Right cardiac atrium (tissue), 5 donors: ENCODE measurements around the gene POLA1. TPM values are rescaled to one million over a fixed set of nuclear protein-coding genes. Genes with fewer than 3 reads are reported as not detected.
"Not testable (repeated sequence)": the region's sequence is repeated elsewhere in the genome, so short reads cannot be mapped to it uniquely, and the experiment has no call there.

ENCODE experiments used
- ATAC-seq, 2 donors: fragments of 200-7000 bp; cut with Tn5 transposase; one replicate each; pipeline versions ENCODE4 v1.8.0 to v1.9.1; 2020; ENCODE audit warnings: moderate library complexity in 2 of 2, mild to moderate bottlenecking in 1 of 2
- DNase-seq, 3 donors: peaks; one replicate each; pipeline ENCODE4 v3.0.0-alpha.2; 2020
- H3K27ac ChIP-seq: one replicate; pipeline ENCODE4 v1.5.1; 2013; ENCODE audit warnings: mild to moderate bottlenecking, low read length, control low read depth, moderate library complexity
- H3K27me3 ChIP-seq: one replicate; pipeline ENCODE4 v1.6.1; 2013; ENCODE audit not compliant: control insufficient read depth, insufficient read depth
- H3K4me1 ChIP-seq: one replicate; pipeline ENCODE4 v1.6.1; 2013; ENCODE audit warnings: low read length; ENCODE audit not compliant: control insufficient read depth, insufficient read depth
- H3K4me3 ChIP-seq: one replicate; pipeline ENCODE4 v1.5.1; 2013; ENCODE audit warnings: low read length, control low read depth
- H3K9me3 ChIP-seq: one replicate; pipeline ENCODE4 v1.6.1; 2013; ENCODE audit warnings: low read length; ENCODE audit not compliant: control insufficient read depth
- WGBS: extraction: QIAGEN DNeasy Blood & Tissue Kit; methylation state at CpG from one replicate; pipeline ENCODE4 v1.1.7; 2013; 5-methylcytosine and 5-hydroxymethylcytosine counted together
- intact Hi-C, 4 donors: fragments of 100-400 bp; cut with DNase I; formaldehyde crosslinking; loops; one replicate each; pipeline versions ENCODE4 v1.11.0 to v1.14.0; 2022 to 2023
- polyA plus RNA-seq: library from polyadenylated mRNA; stranded (reverse); fragments of 200-250 nt; gene quantifications from one replicate; pipeline ENCODE4 v1.2.3, GENCODE V29; 2013
- total RNA-seq, 4 donors: library from RNA; stranded (reverse); fragmentation: NEBNext Ultra II Directional; extraction: Animal tissue kit (Norgen Biotek cat#: 25700); gene quantifications; one replicate each; pipeline ENCODE4 v1.2.1, GENCODE V29; 2021
- donor health status: healthy with polysubstance abuse.
- donor health status: DM: no; HTN: yes; CAD: no.
- donor health status: DM: no; HTN: no; CAD: no.
- donor health status: DM: no; HTN: yes; CAD: no; lungs with severe emphysema.
- donor health status: DM: yes; HTN: yes; CAD: no.

POLA1 gene
- total and polyA plus RNA-seq, 5 donors = 3.6 to 12.3 (median 9.1) TPM

- no peak overlapping the region for H3K27ac ChIP-seq
- ATAC-seq (peak; percentile 29 to 32), DNase-seq (no peak)
- no peak overlapping the region for H3K4me3 ChIP-seq
- no peaks in the 10 kb centered on the region for H3K27me3 ChIP-seq
- no peaks in the 10 kb centered on the region for H3K4me1 ChIP-seq
- intact Hi-C loops = no loop called here
- WGBS = 56% methylated on average over 2 of the region's 2 CpGs
- no peaks in the 10 kb centered on the region for H3K9me3 ChIP-seq
Measured at GRCh38 chrX:24799565-24799964, 105.8 kb downstream of the POLA1 start.

DNA sequence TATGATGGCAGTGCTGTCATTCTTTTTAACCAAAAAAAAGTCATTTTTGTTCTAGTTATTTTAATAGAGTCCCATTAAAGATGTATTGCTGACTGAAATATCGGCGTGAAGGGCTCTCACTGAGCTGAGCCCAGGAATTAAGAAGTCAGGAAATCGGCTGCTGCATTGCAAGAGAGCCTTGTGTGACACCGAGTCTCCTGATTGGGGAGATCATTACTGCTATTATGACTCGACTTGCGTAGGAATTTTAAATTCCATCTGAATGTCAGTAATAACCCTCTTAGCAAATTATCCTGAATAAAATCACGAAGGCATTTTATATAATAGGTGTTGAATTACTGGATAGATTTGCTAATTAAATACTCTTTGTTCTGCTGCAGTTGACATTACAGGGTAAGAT lies 111.5 kb downstream of the POLA1 start:
- Histone ChIP-seq H3K9me3 (no peaks in the 10 kb centered on the region), H3K4me1 (no peaks in the 10 kb centered on the region), H3K4me3 (no peak overlapping the region), H3K27me3 (no peaks in the 10 kb centered on the region), H3K27ac (no peak overlapping the region)
- DNase-seq (no peak), ATAC-seq (no peak)
- WGBS = 80% methylated on average over 7 of the region's 7 CpGs
- intact Hi-C loops = no loop called here

DNA sequence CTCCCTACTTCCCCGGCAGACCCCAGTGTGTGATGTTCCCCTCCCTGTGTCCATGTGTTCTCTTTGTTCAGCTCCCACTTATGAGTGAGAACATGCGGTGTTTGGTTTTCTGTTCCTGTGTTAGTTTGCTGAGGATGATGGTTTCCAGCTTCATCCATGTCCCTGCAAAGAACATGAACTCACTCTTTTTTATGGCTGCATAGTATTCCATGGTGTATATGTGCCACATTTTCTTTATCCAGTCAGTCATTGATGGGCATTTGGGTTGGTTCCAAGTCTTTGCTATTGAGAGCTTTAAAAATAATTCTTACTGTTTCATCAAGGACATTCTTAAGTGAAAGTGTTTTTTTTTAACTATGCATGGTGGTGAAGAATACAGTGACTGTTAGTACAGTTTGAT lies 126.1 kb downstream of the POLA1 start:
- H3K9me3 ChIP-seq, H3K27me3 ChIP-seq, DNase-seq, ATAC-seq, H3K4me3 ChIP-seq, H3K4me1 ChIP-seq, H3K27ac ChIP-seq, intact Hi-C loops: not testable (repeated sequence)
- WGBS = 90% methylated on average over 2 of the region's 2 CpGs

DNA sequence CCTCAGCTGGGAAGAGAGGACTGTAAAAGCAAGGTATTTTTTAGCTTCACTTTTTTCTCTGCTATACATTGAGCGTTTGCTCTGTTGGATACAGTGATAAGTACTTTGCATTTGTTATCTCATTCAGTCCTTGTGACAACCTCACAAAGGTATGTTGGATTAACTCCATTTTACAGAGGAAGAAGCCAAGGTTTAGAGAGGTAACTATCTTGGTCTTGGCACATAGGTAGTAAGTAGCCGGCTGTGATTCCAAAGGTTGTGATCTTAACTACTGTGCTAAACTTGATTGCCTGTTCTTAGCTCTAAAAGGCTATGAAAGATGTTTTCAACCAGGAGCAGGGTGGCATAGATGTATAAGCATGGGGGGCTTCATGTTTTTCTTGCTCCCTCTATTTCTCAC lies 134.4 kb downstream of the POLA1 start:
- WGBS = 70% methylated on average over 2 of the region's 2 CpGs
- Histone ChIP-seq H3K9me3 (no peaks in the 10 kb centered on the region), H3K4me3 (no peak overlapping the region), H3K27me3 (no peaks in the 10 kb centered on the region), H3K4me1 (no peaks in the 10 kb centered on the region), H3K27ac (no peak overlapping the region)
- intact Hi-C loops = no loop called here
- DNase-seq (no peak), ATAC-seq (no peak)

- H3K27me3 ChIP-seq = no peaks in the 10 kb centered on the region
- intact Hi-C loops = no loop called here
- WGBS = 80% methylated on average over 2 of the region's 2 CpGs
- H3K27ac ChIP-seq = no peak overlapping the region
- no peak for DNase-seq
- no peak for ATAC-seq
- no peaks in the 10 kb centered on the region for H3K4me1 ChIP-seq
- H3K9me3 ChIP-seq = no peaks in the 10 kb centered on the region
- no peak overlapping the region for H3K4me3 ChIP-seq
Measured at GRCh38 chrX:24828600-24828999, 134.9 kb downstream of the POLA1 start.

DNA sequence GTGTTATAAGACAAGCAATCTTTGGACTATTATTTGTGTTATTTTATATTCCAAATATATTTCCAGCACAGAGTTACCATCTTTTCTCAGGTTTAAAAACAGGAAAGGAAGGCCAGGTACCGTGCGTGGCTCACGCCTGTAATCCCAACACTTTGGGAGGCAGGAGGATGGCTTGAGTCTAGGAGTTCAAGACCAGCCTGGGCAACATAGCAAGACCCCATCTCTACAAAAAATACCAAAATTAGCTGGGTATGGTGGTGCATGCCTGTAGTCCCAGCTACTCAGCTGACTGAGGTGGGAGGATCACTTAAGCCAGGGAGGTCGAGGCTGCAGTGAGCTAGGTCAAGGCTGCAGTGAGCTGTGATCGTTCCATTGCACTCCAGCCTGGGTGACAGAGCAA lies 140.0 kb downstream of the POLA1 start:
- no peaks in the 10 kb centered on the region for H3K27me3 ChIP-seq
- H3K9me3 ChIP-seq = no peaks in the 10 kb centered on the region
- no peak overlapping the region for H3K4me3 ChIP-seq
- WGBS = 98% methylated on average over 5 of the region's 5 CpGs
- H3K27ac ChIP-seq = no peak overlapping the region
- no peak for DNase-seq
- no peak for ATAC-seq
- intact Hi-C loops = loop anchor here in 3 of 4 donors (10.0 kb wide), 2 partner anchors 71 to 311 kb away; no protein-coding TSS in a partner anchor
- H3K4me1 ChIP-seq = no peaks in the 10 kb centered on the region

DNA sequence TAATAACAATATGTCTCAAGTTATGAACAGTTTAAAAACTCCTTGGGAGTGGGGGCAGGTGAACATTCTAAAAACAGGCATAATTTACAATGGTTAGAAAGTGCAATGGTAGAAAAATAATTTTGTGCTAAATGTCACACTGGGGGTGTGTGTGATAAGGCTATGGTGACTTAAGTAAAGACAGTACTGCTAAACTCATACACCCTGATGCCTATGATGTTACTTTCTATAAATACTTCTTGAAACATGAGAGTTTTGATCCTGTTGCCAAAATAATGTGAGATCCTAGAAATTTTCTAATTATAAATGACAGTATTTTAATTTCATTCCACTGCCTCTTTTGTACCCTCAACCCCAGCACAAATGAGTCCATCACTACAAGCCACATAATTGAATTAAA lies 144.2 kb downstream of the POLA1 start:
- Histone ChIP-seq H3K4me1 (no peaks in the 10 kb centered on the region), H3K27ac (no peak overlapping the region), H3K27me3 (no peaks in the 10 kb centered on the region), H3K9me3 (no peaks in the 10 kb centered on the region), H3K4me3 (no peak overlapping the region)
- intact Hi-C loops = loop anchor here in 3 of 4 donors (5.0 to 10.0 kb wide), 3 partner anchors 67 to 307 kb away; no protein-coding TSS in a partner anchor
- ATAC-seq (no peak), DNase-seq (no peak)

GRCh38 chrX:24838629-24839028 lies 144.9 kb downstream of the POLA1 start:
- intact Hi-C loops = loop anchor here in 3 of 4 donors (5.0 to 10.0 kb wide), 3 partner anchors 66 to 306 kb away; no protein-coding TSS in a partner anchor
- ATAC-seq (no peak), DNase-seq (no peak)
- Histone ChIP-seq H3K27me3 (no peaks in the 10 kb centered on the region), H3K9me3 (no peaks in the 10 kb centered on the region), H3K4me3 (no peak overlapping the region), H3K27ac (no peak overlapping the region), H3K4me1 (no peaks in the 10 kb centered on the region)
- WGBS = 50% methylated on average over 3 of the region's 3 CpGs

GRCh38 chrX:24839331-24839730 lies 145.6 kb downstream of the POLA1 start:
- no peaks in the 10 kb centered on the region for H3K4me1 ChIP-seq
- H3K27ac ChIP-seq = no peak overlapping the region
- H3K9me3 ChIP-seq = no peaks in the 10 kb centered on the region
- ATAC-seq (no peak), DNase-seq (no peak)
- 84% methylated on average over 4 of the region's 4 CpGs for WGBS
- no peaks in the 10 kb centered on the region for H3K27me3 ChIP-seq
- intact Hi-C loops = loop anchor here in 3 of 4 donors (5.0 to 10.0 kb wide), 3 partner anchors 65 to 305 kb away; no protein-coding TSS in a partner anchor
- no peak overlapping the region for H3K4me3 ChIP-seq

DNA sequence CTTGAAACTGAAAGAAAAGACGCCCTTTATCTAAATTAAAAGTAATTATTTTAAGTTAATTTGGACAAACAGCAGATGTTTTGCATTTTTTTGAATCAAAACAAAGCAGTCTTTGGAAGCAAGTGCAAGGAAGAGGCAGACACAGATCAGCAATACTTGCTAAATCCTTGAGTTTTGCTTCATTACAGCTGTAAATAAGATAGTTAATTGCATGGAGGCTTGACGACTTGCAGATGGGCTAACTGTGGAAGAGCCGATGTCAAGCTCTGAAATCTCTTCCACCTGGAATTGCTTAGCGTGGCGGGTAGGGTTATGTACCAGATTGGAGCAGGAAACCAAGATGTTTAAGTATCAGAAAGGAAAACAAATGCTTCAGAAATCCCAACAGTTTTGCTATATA lies 148.8 kb downstream of the POLA1 start:
- Histone ChIP-seq H3K27ac (no peak overlapping the region), H3K4me1 (no peaks in the 10 kb centered on the region), H3K4me3 (no peak overlapping the region), H3K9me3 (no peaks in the 10 kb centered on the region), H3K27me3 (no peaks in the 10 kb centered on the region)
- ATAC-seq = no peak
- intact Hi-C loops = no loop called here
- DNase-seq = no peak
- 69% methylated on average over 5 of the region's 5 CpGs for WGBS

DNA sequence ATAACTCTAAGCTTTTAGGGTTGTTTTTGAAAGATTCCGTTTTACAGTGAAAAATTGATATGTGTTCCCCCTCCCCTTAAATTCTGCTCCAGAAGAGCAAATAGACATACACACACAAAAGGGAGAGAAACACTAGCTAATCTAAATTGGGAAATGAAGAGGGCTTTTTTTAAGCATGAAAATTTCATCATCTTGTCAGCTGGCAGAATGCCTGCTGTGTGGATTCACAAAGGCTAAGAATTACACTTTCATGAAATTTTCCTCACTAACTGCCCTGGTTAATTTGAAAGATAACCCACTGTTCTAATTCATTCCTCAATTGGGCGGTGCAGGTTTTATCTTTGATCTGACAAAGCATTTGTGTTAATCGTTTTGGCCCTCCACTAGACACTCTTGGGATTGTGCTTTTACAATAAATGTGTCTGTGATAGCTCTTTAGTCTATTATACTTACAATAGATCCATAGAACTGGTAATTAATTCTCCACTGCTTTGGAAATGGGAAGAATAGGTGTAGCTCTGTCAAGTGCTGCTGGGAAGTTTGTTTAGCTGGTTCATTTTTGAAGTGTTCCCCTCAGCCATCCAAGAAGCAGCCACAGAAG lies 152.9 kb downstream of the POLA1 start:
- Histone ChIP-seq H3K9me3 (no peaks in the 10 kb centered on the region), H3K4me1 (no peaks in the 10 kb centered on the region), H3K27me3 (no peaks in the 10 kb centered on the region), H3K4me3 (no peak overlapping the region), H3K27ac (no peak overlapping the region)
- 48% methylated on average over 3 of the region's 3 CpGs for WGBS
- intact Hi-C loops = no loop called here
- DNase-seq = peak in 1 of 3 donors; percentile 46
- no peak for ATAC-seq

- no peaks in the 10 kb centered on the region for H3K4me1 ChIP-seq
- intact Hi-C loops = no loop called here
- no peak overlapping the region for H3K27ac ChIP-seq
- H3K27me3 ChIP-seq = no peaks in the 10 kb centered on the region
- DNase-seq (no peak), ATAC-seq (no peak)
- WGBS = 96% methylated on average over 6 of the region's 6 CpGs
- no peaks in the 10 kb centered on the region for H3K9me3 ChIP-seq
- H3K4me3 ChIP-seq = no peak overlapping the region
Measured at GRCh38 chrX:24851289-24851688, 157.6 kb downstream of the POLA1 start.
